Measurements from ENCODE around the gene GLP2R. TPM values are rescaled to one million over a fixed set of nuclear protein-coding genes. Genes with fewer than 3 reads are reported as not detected.

Gene GLP2R
- total RNA-seq, 1 donor from 2014 or later: not detected

GRCh38 chr17:9925457-9925856, 99.7 kb downstream of the GLP2R start:
- H3K4me1 Mint-ChIP-seq (ENCODE audit: unreplicated experiment): peaks cover 13% of the 10 kb centered on the region
- H3K4me3 Mint-ChIP-seq: no peak overlapping the region
- H3K27me3 Mint-ChIP-seq: peaks cover 7% of the 10 kb centered on the region
- no peak overlapping the region for H3K27ac Mint-ChIP-seq
- no peaks in the 10 kb centered on the region for H3K36me3 Mint-ChIP-seq
- no peaks in the 10 kb centered on the region for H3K9me3 Mint-ChIP-seq
- DNase-seq (ENCODE audit: extremely low spot score, unreplicated experiment): no peak
- TF ChIP-seq CTCF (conservative IDR thresholded peaks at IDR 0.05): no peak

DNA sequence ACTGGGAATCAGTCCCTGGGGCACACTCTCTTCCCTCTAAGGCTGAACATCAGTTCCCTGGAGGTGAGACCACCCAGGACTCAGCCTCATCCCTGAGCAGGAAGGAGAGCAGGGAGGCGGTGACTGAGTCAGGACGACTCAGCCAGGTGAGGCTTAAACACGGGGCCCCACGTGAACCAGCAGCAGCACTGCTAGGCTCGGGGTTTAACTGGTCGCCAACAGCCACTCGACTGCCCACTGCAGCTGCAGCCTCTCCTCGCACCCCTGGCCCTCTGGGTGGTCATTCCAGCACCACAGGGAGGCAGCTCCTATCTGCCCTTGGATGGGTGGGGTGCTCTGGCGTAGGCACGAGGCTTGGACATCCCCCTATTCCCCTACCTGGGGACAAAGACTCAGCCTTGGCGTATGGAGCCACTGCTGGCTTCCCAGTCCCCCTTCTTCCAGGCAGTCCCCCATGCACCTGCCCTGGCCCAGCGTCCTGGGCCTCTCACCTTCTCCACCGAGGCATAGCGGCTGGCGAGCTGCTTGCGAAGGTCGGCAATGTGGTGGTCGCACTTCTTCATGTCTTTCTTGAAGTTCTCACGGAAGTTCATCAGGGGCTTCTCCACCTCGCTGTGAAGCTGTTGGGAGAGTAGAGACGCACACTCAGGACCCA, 100.6 kb downstream of the GLP2R start:
- TF ChIP-seq CTCF (conservative IDR thresholded peaks at IDR 0.05): no peak
- peaks cover 13% of the 10 kb centered on the region for H3K4me1 Mint-ChIP-seq (ENCODE audit: unreplicated experiment)
- no peak overlapping the region for H3K27ac Mint-ChIP-seq
- no peak overlapping the region for H3K4me3 Mint-ChIP-seq
- H3K27me3 Mint-ChIP-seq: peaks cover 7% of the 10 kb centered on the region
- no peaks in the 10 kb centered on the region for H3K36me3 Mint-ChIP-seq
- H3K9me3 Mint-ChIP-seq: no peaks in the 10 kb centered on the region
- DNase-seq (ENCODE audit: extremely low spot score, unreplicated experiment): no peak

GRCh38 chr17:9928601-9929333, 103.0 kb downstream of the GLP2R start:
- Mint-ChIP-seq H3K4me1 (ENCODE audit: unreplicated experiment) (peaks cover 13% of the 10 kb centered on the region), H3K4me3 (no peak overlapping the region), H3K27me3 (peaks cover 7% of the 10 kb centered on the region), H3K27ac (peak overlapping the region; percentile 16), H3K36me3 (no peaks in the 10 kb centered on the region), H3K9me3 (no peaks in the 10 kb centered on the region)
- peak; percentile 72 for TF ChIP-seq CTCF (conservative IDR thresholded peaks at IDR 0.05)
- no peak for DNase-seq (ENCODE audit: extremely low spot score, unreplicated experiment)

DNA sequence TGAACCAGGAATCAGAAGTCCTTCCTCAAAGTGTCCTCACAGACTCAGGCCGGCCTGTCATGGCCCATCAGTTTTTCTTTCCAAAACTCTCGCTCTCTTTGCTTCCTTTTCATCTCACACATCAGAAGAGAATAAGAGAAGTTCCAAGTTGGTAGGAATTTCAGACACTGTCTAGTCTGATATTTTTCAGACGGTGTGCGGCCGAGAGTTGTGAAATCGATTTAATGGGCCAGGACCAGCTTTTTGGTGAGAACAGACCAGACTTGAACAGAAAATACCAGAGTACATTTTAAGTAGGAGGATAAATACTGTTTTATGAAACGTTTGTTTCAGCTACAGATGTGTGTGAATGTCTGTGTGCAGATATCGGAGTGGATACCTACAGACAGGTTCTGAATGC, 104.1 kb downstream of the GLP2R start:
- Mint-ChIP-seq H3K9me3 (no peaks in the 10 kb centered on the region), H3K27ac (no peak overlapping the region), H3K36me3 (no peaks in the 10 kb centered on the region), H3K4me1 (ENCODE audit: unreplicated experiment) (peaks cover 9% of the 10 kb centered on the region), H3K27me3 (peaks cover 7% of the 10 kb centered on the region), H3K4me3 (no peak overlapping the region)
- TF ChIP-seq CTCF (conservative IDR thresholded peaks at IDR 0.05): no peak
- no peak for DNase-seq (ENCODE audit: extremely low spot score, unreplicated experiment)

DNA sequence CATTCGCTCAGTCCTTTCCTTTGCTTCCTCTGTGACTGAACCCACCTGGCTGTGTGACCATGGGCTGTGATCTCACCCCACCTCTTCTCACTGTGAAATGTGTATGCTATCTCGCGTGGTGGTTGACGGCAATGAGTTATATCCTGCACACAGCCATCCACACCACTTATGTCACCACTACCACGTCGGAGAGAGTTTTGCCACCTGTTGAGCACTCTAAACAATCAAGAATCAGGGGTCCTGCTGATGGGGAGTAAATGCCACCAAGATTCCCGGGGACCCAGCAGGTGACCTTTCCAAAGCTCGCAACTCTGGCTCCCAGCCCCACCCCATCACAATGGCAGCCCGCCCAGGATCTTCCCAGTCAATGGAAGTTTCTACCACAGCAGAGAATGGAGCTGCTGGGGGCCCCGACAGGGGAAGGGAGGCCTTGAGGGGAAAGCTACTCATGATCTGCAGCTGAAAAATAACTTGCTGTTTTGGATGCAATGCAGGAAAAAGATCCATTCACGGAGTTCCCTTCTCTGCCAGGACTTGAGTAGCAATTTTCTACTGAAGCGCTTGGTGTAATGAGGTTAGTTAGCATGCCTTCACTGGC, 105.5 kb downstream of the GLP2R start:
- DNase-seq (ENCODE audit: extremely low spot score, unreplicated experiment): no peak
- H3K9me3 Mint-ChIP-seq: no peaks in the 10 kb centered on the region
- no peaks in the 10 kb centered on the region for H3K36me3 Mint-ChIP-seq
- peaks cover 7% of the 10 kb centered on the region for H3K27me3 Mint-ChIP-seq
- no peak overlapping the region for H3K27ac Mint-ChIP-seq
- no peak overlapping the region for H3K4me3 Mint-ChIP-seq
- H3K4me1 Mint-ChIP-seq (ENCODE audit: unreplicated experiment): peaks cover 8% of the 10 kb centered on the region
- TF ChIP-seq CTCF (conservative IDR thresholded peaks at IDR 0.05): no peak

Measured in type B pancreatic cell (in vitro differentiated cells).